GM21619 (cell line): Measurements from ENCODE around the gene MAP3K12.
"Not testable (repeated sequence)": the region's sequence is repeated elsewhere in the genome, so short reads cannot be mapped to it uniquely, and the experiment has no call there.

Experiments
- ATAC-seq: cut with Tn5 transposase; IDR thresholded peaks from one replicate; pipeline ENCODE4 v1.9.1; 2021; ENCODE audit not compliant: unreplicated experiment

Gene MAP3K12

GRCh38 chr12:53492830-53493609, 6.2 kb downstream of the MAP3K12 start:
- peak; percentile 92 for ATAC-seq

GRCh38 chr12:53492188-53492587, 7.1 kb downstream of the MAP3K12 start:
- ATAC-seq, result no peak

GRCh38 chr12:53489242-53489864, 9.9 kb downstream of the MAP3K12 start:
- ATAC-seq, result no peak

- no peak for ATAC-seq
These were observed 12.3 kb downstream of the MAP3K12 start for GRCh38 chr12:53486736-53487487.

GRCh38 chr12:53485955-53486735, 13.1 kb downstream of the MAP3K12 start:
- ATAC-seq, result no peak

GRCh38 chr12:53484686-53485575, 14.3 kb downstream of the MAP3K12 start:
- ATAC-seq, result no peak

- ATAC-seq, result no peak
These were observed 15.3 kb downstream of the MAP3K12 start for GRCh38 chr12:53483979-53484377.

- ATAC-seq, result no peak
These were observed 15.9 kb downstream of the MAP3K12 start for GRCh38 chr12:53483225-53483978.

GRCh38 chr12:53482626-53483168, 16.6 kb downstream of the MAP3K12 start:
- ATAC-seq, result no peak

- no peak for ATAC-seq
These were observed 17.2 kb downstream of the MAP3K12 start for GRCh38 chr12:53481939-53482586.

GRCh38 chr12:53481458-53481857, 17.8 kb downstream of the MAP3K12 start:
- ATAC-seq, result not testable (repeated sequence)

- ATAC-seq, result no peak
These were observed 18.5 kb downstream of the MAP3K12 start for GRCh38 chr12:53480491-53481442.

- no peak for ATAC-seq
These were observed 19.9 kb downstream of the MAP3K12 start for GRCh38 chr12:53479331-53479730.

GRCh38 chr12:53478865-53479264, 20.4 kb downstream of the MAP3K12 start:
- no peak for ATAC-seq

- ATAC-seq, result no peak
These were observed 22.5 kb downstream of the MAP3K12 start for GRCh38 chr12:53476769-53477209.

- ATAC-seq, result no peak
These were observed 24.4 kb downstream of the MAP3K12 start for GRCh38 chr12:53474819-53475218.

GRCh38 chr12:53474077-53474476, 25.2 kb downstream of the MAP3K12 start:
- ATAC-seq, result no peak
